Fibroblast of lung (primary cell): ENCODE results near the gene PTPRE.

Source experiments
- EZH2 ChIP-seq: IDR thresholded peaks from 2 replicates; pipeline ENCODE4 v1.5.1; 2012; ENCODE audit warnings: low read length, control low read depth, mild to moderate bottlenecking; ENCODE audit errors: missing control alignments
- TF ChIP-seq, protein P1 (sequence below), 2 donors: IDR thresholded peaks in 1 of 2; conservative IDR thresholded peaks in 1 of 2; 1 replicate in 1 of 2; 2 replicates in 1 of 2; pipeline ENCODE4 v1.5.1; 2011 to 2012; ENCODE audit warnings: low read length in 2 of 2, control low read depth in 1 of 2, inconsistent platforms in 1 of 2, low read depth in 1 of 2, mild to moderate bottlenecking in 1 of 2

DNA sequence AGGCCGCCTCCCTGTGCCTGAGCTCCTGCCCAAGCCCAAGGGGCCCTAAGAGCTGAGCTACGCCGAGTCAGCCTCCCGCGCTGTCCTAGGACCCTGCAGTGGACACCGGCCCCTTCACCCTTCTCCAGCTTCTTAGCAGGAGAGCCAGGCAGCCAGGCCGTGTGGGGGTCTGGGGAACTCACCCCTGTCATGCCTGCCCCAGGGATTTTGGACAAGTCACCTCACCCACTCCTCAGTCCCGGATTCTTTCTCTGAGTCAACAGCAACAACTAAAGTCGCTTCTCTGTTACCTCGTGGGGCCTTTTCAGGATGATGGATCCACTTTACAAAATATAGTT is 140.0 kb downstream of the PTPRE start:
- no peak for TF ChIP-seq EZH2
- TF ChIP-seq, protein P1, sequence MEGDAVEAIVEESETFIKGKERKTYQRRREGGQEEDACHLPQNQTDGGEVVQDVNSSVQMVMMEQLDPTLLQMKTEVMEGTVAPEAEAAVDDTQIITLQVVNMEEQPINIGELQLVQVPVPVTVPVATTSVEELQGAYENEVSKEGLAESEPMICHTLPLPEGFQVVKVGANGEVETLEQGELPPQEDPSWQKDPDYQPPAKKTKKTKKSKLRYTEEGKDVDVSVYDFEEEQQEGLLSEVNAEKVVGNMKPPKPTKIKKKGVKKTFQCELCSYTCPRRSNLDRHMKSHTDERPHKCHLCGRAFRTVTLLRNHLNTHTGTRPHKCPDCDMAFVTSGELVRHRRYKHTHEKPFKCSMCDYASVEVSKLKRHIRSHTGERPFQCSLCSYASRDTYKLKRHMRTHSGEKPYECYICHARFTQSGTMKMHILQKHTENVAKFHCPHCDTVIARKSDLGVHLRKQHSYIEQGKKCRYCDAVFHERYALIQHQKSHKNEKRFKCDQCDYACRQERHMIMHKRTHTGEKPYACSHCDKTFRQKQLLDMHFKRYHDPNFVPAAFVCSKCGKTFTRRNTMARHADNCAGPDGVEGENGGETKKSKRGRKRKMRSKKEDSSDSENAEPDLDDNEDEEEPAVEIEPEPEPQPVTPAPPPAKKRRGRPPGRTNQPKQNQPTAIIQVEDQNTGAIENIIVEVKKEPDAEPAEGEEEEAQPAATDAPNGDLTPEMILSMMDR (conservative IDR thresholded peaks at IDR 0.05 in 1 of 2, IDR thresholded peaks at IDR 0.05 in 1 of 2; ENCODE audit: low read depth in 1 of 2, low read length in 2 of 2), result no peak
